Activated gamma-delta T cell (primary cell): Measurements from ENCODE around the gene TRIM66.

Experiments used
- DNase-seq: peaks from one replicate; lab custom pipeline; 2025; lab: John Stamatoyannopoulos, UW

Gene TRIM66

GRCh38 chr11:8610532-8611116 lies 71.8 kb downstream of the TRIM66 start:
- DNase-seq, result no peak

DNA sequence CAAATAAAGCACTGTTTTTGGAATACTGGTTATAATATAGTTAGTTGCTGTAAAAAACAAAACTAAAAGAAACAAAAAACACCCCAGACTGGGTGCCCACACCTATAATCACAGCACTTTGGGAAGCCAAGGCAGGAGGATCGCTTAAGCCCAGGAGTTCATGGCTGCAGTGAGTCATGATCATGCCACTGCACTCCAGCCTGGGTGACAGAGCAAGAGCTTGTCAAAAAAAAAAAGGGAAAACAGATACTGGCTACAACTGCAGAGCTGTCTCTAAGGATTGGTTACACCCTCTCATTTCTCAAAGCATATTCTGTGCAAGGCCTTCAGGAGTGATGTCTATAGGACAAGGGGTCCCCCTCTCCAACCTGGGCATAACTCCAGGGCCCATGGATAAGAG lies 73.8 kb downstream of the TRIM66 start:
- no peak for DNase-seq

- no peak for DNase-seq
These were observed 76.4 kb downstream of the TRIM66 start for GRCh38 chr11:8605971-8606563.

DNA sequence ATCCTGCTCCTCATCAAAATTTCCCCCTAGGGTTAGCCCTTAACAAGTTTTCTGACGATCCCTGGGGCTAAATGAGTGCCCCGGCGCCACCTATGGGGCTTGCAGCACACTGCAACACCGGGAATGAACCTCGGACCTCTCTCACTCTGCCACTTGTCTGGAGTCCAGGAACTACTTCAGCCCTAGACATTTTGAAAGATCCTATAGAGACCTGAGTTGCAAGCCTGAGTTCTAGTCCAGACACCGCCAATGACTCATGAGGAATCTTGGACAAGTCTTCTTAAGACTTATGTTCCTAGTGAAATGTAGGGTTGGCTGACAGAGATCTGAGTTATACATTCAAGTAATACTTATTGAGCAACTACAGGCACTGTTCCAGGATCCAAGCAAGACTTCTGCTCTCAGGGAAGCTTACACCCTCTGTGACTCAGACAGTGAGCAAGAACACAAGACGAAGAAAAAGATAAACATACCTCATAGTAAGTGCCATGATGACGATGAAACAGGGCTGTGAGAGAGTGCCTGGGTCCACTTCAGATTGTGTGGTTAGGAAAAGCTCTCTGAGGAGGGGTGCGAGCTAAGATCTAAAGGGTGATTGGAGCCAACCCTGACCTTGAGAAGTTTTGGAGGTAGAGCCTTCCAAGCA lies 78.3 kb downstream of the TRIM66 start:
- DNase-seq, result no peak

- no peak for DNase-seq
These were observed 78.8 kb downstream of the TRIM66 start for GRCh38 chr11:8603696-8604077.

DNA sequence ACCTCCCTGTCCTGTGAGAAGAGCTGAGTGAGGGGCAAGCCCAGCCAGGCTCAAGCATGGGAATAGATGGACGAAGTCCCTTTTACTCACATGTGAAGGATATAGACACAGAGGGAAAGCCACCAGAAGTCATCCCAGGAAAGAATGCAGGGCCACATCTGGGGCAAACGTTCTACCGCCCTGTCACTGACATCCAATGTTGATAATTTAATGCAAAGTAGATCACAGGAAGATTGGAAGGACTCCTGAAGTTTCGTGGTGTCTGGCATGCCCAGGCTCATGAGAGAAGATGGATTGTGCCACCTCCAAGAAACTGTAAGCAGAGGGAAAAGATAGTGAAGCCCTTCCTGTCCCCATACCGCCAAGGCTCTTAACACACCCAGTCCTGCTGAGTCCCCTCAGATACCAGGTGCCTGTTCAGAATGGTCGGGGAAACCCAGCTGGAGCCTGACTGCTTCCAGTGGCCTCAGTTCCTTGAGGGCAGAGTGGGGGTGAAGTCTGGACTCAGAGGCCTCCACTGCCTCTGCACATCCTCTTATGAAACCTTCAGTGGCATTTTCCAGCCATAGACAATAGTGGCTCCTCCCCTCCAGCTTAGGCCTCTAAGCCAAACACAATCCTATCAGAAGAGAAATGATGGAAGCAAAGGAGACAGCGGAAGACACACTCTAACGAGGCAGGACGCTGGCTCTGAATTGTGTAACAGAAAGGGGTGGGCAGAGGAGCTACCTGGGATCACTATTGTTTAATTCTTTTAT lies 80.9 kb downstream of the TRIM66 start:
- no peak for DNase-seq

- DNase-seq, result no peak
These were observed 84.0 kb downstream of the TRIM66 start for GRCh38 chr11:8598506-8598905.

GRCh38 chr11:8597182-8597581 lies 85.3 kb downstream of the TRIM66 start:
- DNase-seq, result no peak

GRCh38 chr11:8596504-8597046 lies 85.9 kb downstream of the TRIM66 start:
- no peak for DNase-seq

- no peak for DNase-seq
These were observed 88.2 kb downstream of the TRIM66 start, which contains the start of gene STK33 for GRCh38 chr11:8593935-8594909. STK33 (minus strand) TSS chr11:8594228; CDS start chr11:8474905, 119,323 bp downstream.

GRCh38 chr11:8593455-8593854 lies 89.0 kb downstream of the TRIM66 start:
- DNase-seq, result no peak

DNA sequence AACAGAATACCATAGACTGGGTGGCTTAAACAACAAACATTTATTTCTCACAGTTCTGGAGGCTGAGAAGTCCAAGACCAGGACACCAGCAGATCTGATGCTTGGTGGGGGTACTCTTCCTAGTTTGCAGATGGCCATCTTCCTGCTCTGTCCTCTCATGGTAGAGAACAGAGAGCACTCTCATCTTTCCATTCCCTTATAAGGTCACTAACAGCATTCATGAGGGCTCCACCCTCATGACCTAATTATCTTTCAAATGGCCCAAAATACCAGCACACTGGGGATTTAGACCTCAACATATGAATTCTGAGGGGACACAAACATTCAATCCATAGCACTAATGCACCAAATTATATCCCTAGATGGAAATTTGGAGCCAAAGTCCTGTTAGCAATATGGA lies 94.5 kb downstream of the TRIM66 start:
- no peak for DNase-seq

GRCh38 chr11:8586805-8587204 lies 95.7 kb downstream of the TRIM66 start:
- DNase-seq, result no peak

DNA sequence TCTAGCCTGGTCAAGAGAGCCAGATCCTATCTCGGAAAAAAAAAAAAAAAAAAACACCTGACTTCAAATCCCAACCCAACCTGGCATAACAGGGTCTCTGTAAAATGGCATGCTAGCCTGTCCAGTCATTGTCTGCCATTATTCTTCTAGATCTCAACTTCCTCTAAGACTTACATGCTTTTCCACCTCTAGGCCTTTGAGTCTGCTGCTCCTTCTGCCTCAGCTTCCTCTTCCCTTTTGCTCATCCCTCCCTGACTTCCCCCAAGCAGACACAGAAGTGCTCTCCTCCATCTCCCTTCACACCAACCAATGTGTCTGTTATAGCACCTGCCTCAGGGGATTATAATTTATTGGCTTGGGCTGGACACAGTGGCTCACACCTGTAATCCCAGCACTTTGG lies 96.3 kb downstream of the TRIM66 start:
- no peak for DNase-seq

DNA sequence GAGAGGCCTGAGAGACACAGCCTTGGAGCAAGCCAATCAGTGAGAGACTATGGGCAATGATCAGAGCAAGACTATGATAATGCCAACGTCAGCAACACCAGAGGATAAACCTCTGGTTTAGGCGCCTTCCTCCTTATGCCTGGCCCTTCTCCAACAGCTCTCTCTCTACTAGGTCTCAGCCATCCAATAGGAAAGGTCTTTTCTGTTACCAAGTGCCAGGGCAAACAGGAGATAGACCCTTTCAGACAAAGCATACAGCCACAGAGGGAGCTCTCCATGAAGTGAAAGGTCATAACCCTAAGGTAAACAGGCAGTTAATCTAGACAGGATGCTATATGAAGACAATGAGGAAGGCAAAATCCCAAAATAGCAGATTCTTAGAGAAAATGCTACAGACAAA lies 98.0 kb downstream of the TRIM66 start:
- DNase-seq, result no peak

DNA sequence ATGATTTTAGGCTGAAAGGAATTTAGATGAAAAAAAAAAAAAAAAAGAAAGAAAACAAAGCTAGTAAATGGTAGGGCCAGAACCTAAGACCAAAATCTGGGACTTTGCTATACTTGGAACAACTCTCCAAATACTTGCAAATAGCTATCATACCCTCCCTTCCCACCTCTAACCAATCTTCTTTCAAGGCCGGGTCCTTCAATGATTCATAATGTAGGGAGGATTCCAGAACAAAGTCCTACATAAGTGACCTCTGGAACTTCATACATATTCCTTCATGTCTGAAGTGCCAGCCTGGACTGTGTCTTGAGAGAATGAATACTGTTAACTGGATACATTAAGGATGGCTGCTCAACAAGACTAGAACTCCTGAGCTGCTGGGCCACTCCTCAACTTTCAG lies 98.4 kb downstream of the TRIM66 start:
- DNase-seq, result no peak

GRCh38 chr11:8581300-8581699 lies 101.2 kb downstream of the TRIM66 start:
- DNase-seq, result no peak

- DNase-seq, result no peak
These were observed 104.5 kb downstream of the TRIM66 start for GRCh38 chr11:8577791-8578581.

DNA sequence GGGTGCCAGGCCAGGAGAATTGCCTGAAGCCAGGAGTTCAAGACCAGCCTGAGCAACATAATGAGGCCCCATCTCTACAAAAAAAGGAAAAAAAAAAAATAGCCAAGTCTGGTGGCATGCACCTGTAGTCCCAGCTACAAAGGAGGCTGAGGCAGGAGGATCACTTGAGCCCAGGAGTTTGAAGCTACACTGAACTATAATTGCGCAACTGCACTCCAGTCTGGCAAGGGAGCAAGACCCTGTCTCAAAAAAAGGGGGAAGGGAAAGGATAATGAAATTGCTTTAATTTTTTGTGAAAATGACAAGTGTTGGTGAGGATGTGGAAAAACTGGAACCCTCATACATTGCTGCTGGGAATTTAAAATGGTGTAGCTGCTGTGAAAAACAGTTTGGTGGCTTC lies 107.7 kb downstream of the TRIM66 start:
- no peak for DNase-seq

GRCh38 chr11:8573777-8574176 lies 108.7 kb downstream of the TRIM66 start:
- DNase-seq, result no peak
